GM13977 (cell line): ENCODE results near the gene MACROD2.

Experiments used
- DNase-seq: peaks from one replicate; pipeline ENCODE4 v3.0.0; 2012; ENCODE audit warnings: low spot score
- in situ Hi-C: fragments of 300-500 bp; cut with MboI; formaldehyde crosslinking; loops from one replicate; pipeline ENCODE4 v1.12.0; 2022; ENCODE audit warnings: low sequenced_read_pairs, low pct_unique_long_range_greater_than_20kb, mixed read lengths, inconsistent platforms; ENCODE audit not compliant: unreplicated experiment
- TF ChIP-seq, protein P1 (sequence below): IDR thresholded peaks from 2 replicates; pipeline ENCODE4 v1.5.1; 2012; ENCODE audit warnings: mild to moderate bottlenecking, control low read depth; ENCODE audit not compliant: insufficient read depth; ENCODE audit errors: extremely low read depth, missing control alignments

MACROD2 gene

GRCh38 chr20:15865553-15865952, 1870.2 kb downstream of the MACROD2 start:
- DNase-seq: no peak
- TF ChIP-seq, protein P1, sequence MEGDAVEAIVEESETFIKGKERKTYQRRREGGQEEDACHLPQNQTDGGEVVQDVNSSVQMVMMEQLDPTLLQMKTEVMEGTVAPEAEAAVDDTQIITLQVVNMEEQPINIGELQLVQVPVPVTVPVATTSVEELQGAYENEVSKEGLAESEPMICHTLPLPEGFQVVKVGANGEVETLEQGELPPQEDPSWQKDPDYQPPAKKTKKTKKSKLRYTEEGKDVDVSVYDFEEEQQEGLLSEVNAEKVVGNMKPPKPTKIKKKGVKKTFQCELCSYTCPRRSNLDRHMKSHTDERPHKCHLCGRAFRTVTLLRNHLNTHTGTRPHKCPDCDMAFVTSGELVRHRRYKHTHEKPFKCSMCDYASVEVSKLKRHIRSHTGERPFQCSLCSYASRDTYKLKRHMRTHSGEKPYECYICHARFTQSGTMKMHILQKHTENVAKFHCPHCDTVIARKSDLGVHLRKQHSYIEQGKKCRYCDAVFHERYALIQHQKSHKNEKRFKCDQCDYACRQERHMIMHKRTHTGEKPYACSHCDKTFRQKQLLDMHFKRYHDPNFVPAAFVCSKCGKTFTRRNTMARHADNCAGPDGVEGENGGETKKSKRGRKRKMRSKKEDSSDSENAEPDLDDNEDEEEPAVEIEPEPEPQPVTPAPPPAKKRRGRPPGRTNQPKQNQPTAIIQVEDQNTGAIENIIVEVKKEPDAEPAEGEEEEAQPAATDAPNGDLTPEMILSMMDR: no peak
- in situ Hi-C loops: no loop called here

DNA sequence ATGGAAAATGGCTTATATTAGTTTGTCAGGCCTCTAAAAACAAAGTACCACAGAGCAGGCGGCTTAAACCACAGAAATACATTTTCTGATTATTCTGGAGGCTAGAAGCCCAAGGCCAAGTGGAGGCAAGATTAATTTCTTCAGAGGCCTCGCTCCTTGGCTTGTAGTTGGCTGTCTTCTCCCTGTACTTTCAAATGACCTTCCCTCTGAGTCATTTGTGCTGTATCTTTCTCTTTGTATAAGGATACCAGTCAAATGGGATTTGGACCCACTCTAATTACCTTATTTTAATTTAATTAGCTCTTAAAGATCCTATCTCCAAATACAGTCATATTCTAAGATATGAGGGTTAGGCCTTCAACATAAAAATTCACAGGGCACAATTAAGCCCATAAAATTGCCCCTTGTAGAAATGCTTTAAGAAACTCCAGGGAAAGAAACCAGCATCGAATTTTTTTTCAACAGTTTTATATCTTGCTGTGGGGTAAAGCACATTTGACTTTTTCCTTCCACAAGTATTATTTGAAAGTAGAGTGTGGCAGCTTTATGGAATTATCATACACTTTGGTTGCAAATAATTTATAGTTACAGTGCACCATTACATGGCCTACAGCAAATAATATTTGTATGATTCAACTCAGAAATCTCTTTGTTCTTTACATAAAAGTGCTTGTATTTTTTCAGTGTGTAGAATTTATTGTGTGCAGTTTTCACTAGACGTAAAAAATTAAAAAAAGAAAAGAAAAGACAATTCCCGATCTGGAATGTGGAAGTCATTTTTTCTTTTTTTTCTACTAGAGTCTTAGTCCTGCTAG, 1871.8 kb downstream of the MACROD2 start:
- in situ Hi-C loops: no loop called here
- DNase-seq: no peak
- TF ChIP-seq, protein P1: no peak

DNA sequence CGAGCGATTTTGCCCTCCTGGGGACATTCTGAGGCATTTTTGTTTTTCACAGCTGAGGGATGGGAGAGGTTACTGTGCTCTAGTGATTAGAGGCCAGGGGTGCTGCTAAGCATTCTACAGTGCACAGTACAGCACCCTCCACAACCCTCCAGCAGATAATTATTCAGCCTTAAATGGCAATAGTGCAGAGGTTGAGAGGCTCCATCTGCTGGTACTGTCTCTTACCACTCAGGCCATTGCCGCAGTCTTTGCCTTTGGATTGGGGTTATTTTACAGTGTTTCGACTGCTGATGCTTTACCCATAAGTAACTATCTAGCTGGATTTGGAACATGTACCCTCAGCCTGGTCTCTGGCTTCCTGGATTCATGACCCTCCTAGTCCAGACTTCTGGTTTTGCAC, 1872.6 kb downstream of the MACROD2 start:
- TF ChIP-seq, protein P1: no peak
- in situ Hi-C loops: no loop called here
- DNase-seq: no peak

DNA sequence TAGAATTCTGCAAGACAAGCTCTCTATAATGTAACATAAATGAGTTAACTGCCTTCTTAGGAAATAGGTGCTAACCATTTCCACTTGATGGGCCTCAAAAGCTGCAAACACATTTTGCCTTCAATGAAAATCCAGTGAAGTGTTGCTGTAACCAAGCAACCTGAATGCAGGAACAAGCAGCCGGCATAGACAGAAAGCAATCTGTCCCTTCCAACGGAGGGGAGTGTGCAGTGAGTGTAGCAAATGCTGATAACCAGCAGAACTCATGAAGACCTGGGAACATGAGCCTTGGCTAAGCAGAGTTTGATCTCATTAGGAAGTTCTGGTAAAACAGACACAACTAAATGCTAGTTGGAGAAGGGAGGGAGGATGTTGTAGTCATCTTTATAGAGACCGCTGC, 1880.1 kb downstream of the MACROD2 start:
- TF ChIP-seq, protein P1: no peak
- in situ Hi-C loops: no loop called here
- DNase-seq: no peak

- no peak for DNase-seq
- in situ Hi-C loops: no loop called here
- TF ChIP-seq, protein P1: no peak
Observed at GRCh38 chr20:15882553-15882952, 1887.2 kb downstream of the MACROD2 start.

DNA sequence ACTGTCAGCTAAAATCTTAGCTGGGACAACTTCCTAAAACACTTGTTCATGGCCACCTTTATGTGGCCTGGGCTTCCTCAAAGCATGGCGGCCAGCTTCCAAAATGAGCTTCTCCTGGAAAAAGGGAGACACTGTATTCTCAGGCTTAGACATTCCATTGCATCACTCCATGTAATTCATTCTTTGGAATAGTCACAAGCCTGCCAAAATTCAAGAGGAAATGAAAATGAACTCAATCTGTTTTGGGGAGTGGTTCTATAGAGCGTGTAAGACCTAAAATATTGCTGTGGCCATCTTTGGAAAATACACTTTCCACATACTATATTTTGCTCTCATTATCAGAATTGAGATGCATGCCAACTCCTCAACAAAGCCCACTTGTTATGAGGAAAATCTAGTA, 1890.9 kb downstream of the MACROD2 start:
- in situ Hi-C loops: no loop called here
- TF ChIP-seq, protein P1: no peak
- no peak for DNase-seq
